ENCODE data around the gene ARNT2. TPM values are rescaled to one million over a fixed set of nuclear protein-coding genes. Genes with fewer than 3 reads are reported as not detected.

The ARNT2 gene
- total RNA-seq, 1 donor from 2014 or later, result 3.3 TPM

GRCh38 chr15:80436511-80437307 is 32.5 kb downstream of the ARNT2 start:
- no peak for ATAC-seq (ENCODE audit: poor library complexity)
- no peak for DNase-seq
- intact Hi-C loops (cut with DNase I), result no loop called here

GRCh38 chr15:80437334-80437891 is 33.2 kb downstream of the ARNT2 start:
- intact Hi-C loops (cut with DNase I), result no loop called here
- no peak for ATAC-seq (ENCODE audit: poor library complexity)
- no peak for DNase-seq

- DNase-seq (no peak), ATAC-seq (ENCODE audit: poor library complexity) (no peak)
- intact Hi-C loops (cut with DNase I), result no loop called here
Observed at GRCh38 chr15:80439140-80439539, 35.0 kb downstream of the ARNT2 start.

- intact Hi-C loops (cut with DNase I), result no loop called here
- DNase-seq (no peak), ATAC-seq (ENCODE audit: poor library complexity) (no peak)
Observed at GRCh38 chr15:80440024-80440423, 35.8 kb downstream of the ARNT2 start.

- DNase-seq, result no peak
- ATAC-seq (ENCODE audit: poor library complexity), result no peak
- intact Hi-C loops (cut with DNase I), result no loop called here
Observed at GRCh38 chr15:80441041-80441440, 36.9 kb downstream of the ARNT2 start.

GRCh38 chr15:80441714-80442113 is 37.5 kb downstream of the ARNT2 start:
- intact Hi-C loops (cut with DNase I), result no loop called here
- ATAC-seq (ENCODE audit: poor library complexity), result no peak
- no peak for DNase-seq

GRCh38 chr15:80442728-80443403 is 38.7 kb downstream of the ARNT2 start:
- intact Hi-C loops (cut with DNase I), result no loop called here
- no peak for DNase-seq
- no peak for ATAC-seq (ENCODE audit: poor library complexity)

GRCh38 chr15:80444680-80445251 is 40.6 kb downstream of the ARNT2 start:
- intact Hi-C loops (cut with DNase I), result loop anchor here (5.0 kb wide), 1 partner anchor 528 kb away; no protein-coding TSS in a partner anchor
- DNase-seq (no peak), ATAC-seq (ENCODE audit: poor library complexity) (no peak)

GRCh38 chr15:80445300-80446041 is 41.3 kb downstream of the ARNT2 start:
- ATAC-seq (ENCODE audit: poor library complexity) (no peak), DNase-seq (no peak)
- intact Hi-C loops (cut with DNase I), result loop anchor here (5.0 kb wide), 1 partner anchor 527 kb away; no protein-coding TSS in a partner anchor

- ATAC-seq (ENCODE audit: poor library complexity) (no peak), DNase-seq (no peak)
- intact Hi-C loops (cut with DNase I), result loop anchor here (5.0 kb wide), 1 partner anchor 525 kb away; no protein-coding TSS in a partner anchor
Observed at GRCh38 chr15:80447077-80447476, 42.9 kb downstream of the ARNT2 start.

- intact Hi-C loops (cut with DNase I), result loop anchor here (5.0 kb wide), 1 partner anchor 522 kb away; no protein-coding TSS in a partner anchor
- no peak for DNase-seq
Observed at GRCh38 chr15:80449825-80450224, 45.6 kb downstream of the ARNT2 start.

GRCh38 chr15:80450811-80451321 is 46.7 kb downstream of the ARNT2 start:
- intact Hi-C loops (cut with DNase I), result no loop called here
- DNase-seq, result no peak
- no peak for ATAC-seq (ENCODE audit: poor library complexity)

More at GRCh38 chr15:80449825-80450224, 45.6 kb downstream of the ARNT2 start:
- ATAC-seq (ENCODE audit: poor library complexity), result no peak

- DNase-seq (no peak), ATAC-seq (ENCODE audit: poor library complexity) (no peak)
- intact Hi-C loops (cut with DNase I), result no loop called here
Observed at GRCh38 chr15:80452166-80452565, 48.0 kb downstream of the ARNT2 start.

- ATAC-seq (ENCODE audit: poor library complexity) (no peak), DNase-seq (no peak)
- intact Hi-C loops (cut with DNase I), result loop anchor here (5.0 kb wide), 1 partner anchor 322 kb away; the partner anchor contains the start of gene CEMIP
Observed at GRCh38 chr15:80455051-80455648, 51.0 kb downstream of the ARNT2 start.

- DNase-seq (peak; percentile 52), ATAC-seq (ENCODE audit: poor library complexity) (peak; percentile 85)
- intact Hi-C loops (cut with DNase I), result loop anchor here (5.0 kb wide), 1 partner anchor 321 kb away; the partner anchor contains the start of gene CEMIP
Observed at GRCh38 chr15:80455668-80456442, 51.7 kb downstream of the ARNT2 start.

- no peak for ATAC-seq (ENCODE audit: poor library complexity)
- DNase-seq, result no peak
- intact Hi-C loops (cut with DNase I), result loop anchor here (5.0 kb wide), 1 partner anchor 320 kb away; the partner anchor contains the start of gene CEMIP
Observed at GRCh38 chr15:80456517-80457492, 52.6 kb downstream of the ARNT2 start.

Data from Right ventricle myocardium superior (tissue), 1 donor.